Hematopoietic multipotent progenitor cell treated with erythropoietin and hydrocortisone succinate and interleukin-3 and kit ligand, for 15 days (in vitro differentiated cells): ENCODE measurements around the gene NRROS.
"Not testable (repeated sequence)": the region's sequence is repeated elsewhere in the genome, so short reads cannot be mapped to it uniquely, and the experiment has no call there.

ENCODE experiments used
- DNase-seq: peaks from one replicate; pipeline ENCODE4 v3.0.0-alpha.2; 2015; ENCODE audit warnings: low spot score

The NRROS gene

GRCh38 chr3:196639483-196640296 is at the start of gene NRROS:
Gene NRROS (plus strand): TSS chr3:196639694. CDS start chr3:196654540, 14,846 bp downstream.
- peak; percentile 43 for DNase-seq

DNA sequence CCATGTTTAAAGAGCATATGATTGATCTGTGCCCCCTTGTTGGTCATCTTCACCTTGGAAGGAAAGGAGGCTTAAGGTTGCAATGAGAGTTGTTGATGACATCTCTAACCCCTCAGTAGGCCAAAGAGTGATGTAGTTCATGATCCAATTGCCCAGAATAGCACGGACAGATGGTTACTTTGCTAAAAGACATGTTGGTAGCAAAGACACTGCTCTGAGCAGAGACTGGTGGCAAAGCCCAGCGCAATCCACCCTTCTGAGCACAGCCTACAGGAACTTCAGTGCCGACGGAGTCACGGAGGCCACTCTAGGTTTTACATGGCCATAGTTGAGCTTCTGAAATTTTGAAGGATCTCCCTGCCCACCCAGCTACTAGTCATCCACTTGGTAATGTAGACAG is 49.2 kb upstream of the NRROS start:
- DNase-seq: no peak

- no peak for DNase-seq
Observed at GRCh38 chr3:196596355-196596754, 43.1 kb upstream of the NRROS start.

- DNase-seq: not testable (repeated sequence)
Observed at GRCh38 chr3:196597971-196598733, 41.3 kb upstream of the NRROS start.

DNA sequence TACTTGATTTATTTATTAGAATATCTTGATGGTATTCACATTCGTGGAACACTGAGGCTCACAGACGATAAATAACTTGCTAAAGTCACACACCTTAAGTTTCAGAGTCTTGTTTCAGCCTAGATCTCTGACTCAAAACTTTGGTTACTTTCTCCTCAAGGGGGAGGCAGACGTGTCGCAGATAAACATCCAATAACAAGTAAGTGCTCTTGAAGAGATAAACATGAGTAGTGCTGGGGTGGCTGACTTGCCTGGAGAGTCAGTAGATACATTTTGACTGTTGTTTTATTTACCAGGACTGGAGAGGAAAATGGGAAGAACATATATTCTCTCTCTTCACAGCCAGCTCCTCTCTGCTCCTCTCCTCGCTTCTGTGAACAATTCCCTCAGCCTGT is 39.8 kb upstream of the NRROS start:
- no peak for DNase-seq

DNA sequence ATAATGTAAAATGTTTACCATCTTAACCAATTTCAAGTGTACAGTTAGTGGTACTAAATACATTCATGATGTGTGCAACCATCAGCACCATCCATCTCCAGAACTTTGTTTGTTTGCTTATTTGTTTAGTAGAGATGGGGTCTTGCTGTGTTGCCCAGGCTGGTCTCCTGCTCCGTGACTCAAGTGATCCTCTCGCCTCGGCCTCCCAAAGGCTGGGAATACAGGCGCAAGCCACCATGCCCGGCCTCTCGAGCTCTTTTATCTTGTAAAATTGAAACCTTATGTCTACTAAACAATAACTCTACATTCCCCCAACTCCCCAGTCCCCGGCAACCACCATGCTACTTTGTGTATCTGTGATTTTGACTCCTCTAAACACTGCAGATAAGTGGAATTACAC is 39.1 kb upstream of the NRROS start:
- DNase-seq: no peak

GRCh38 chr3:196602673-196603072 is 36.8 kb upstream of the NRROS start:
- DNase-seq: no peak

DNA sequence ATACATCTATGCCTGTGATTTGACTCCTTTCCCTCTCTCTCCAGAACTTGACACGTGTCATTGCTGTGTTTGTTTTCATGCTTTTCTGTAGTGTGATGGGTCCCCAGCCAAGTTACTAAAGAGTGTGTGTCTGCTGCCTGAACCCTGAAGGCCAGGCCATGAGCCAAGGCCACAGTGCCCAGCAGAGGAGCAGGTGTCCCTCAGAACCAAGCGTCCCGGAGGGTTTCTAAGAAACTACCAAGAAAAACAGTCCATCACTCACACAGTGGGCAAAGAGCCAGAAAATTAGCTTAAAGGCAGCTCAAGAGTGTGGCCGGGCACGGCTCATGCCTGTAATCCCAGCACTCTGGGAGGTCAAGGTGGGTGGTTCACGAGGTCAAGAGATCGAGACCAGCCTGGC is 35.8 kb upstream of the NRROS start:
- peak; percentile 29 for DNase-seq

DNA sequence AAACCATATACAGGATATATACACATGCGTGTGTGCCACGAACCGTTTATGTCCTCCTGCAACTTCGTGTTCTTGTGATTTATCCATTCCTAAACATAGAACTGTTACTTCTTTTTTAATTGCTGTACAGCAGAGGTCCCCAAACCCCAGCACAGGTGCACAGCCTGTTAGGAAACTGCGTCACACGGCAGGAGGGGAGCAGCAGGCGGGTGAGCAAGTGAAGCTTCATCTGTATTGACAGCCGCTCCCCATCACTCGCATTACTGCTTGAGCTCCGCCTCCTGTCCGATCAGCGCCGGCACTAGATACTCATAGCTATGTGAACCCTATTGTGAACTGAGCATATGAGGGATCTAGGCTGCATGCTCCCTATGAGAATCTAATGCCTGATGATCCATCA is 34.9 kb upstream of the NRROS start:
- DNase-seq: no peak

- no peak for DNase-seq
Observed at GRCh38 chr3:196608693-196609092, 30.8 kb upstream of the NRROS start.

DNA sequence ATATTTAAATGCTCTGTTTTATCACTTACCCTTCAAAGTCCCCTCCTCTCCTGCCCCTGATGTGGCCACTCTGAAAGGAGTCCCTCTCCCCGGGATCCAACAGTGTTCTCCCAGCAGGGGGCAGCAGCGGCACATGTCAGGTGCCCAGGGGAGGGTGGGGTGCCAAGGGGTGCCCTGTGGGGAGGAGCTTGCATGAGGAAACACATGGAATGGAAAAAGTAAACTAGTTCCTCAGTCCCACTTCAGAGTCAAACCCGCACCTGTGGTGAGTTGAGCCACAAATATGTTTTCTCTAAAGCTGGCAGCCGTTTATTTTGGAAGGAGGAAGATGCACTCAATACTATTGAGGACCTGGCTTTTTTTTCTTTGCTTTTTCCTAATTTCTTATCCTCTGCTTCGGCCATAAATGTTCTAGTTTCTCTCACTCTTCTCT is 30.1 kb upstream of the NRROS start:
- DNase-seq: peak; percentile 92

DNA sequence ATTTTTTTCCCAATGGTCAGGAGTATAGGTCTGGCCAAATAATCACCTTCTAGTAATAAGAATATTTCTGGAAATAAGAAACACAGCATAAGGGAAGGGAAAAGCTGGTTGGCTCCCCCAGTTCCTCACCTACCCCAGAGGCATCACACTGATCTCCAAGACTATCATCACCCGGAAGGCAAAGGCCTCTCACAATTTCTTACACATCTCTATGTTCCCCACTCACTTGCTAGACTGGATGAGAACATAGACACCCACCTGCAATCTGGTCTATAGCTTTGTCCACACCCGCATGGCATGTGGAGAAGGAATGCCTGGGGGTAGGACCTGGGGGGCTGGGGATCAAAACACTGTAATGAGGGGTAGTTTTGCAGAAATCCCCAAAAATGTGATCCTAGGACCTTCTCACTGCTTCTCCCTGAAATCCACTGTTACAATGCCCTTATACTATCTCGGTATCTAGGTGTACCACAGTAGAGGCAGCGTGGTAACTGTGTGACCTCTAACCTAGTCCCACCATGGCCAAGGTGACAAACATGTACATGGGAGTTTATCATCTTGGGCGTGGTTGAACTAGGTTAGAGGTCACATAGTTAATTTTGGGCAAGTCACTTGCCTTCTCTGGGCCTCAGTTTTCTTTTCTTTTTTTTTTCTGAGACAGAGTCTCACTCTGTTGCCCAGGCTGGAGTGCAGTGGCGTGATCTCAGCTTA is 29.5 kb upstream of the NRROS start:
- DNase-seq: peak; percentile 36

DNA sequence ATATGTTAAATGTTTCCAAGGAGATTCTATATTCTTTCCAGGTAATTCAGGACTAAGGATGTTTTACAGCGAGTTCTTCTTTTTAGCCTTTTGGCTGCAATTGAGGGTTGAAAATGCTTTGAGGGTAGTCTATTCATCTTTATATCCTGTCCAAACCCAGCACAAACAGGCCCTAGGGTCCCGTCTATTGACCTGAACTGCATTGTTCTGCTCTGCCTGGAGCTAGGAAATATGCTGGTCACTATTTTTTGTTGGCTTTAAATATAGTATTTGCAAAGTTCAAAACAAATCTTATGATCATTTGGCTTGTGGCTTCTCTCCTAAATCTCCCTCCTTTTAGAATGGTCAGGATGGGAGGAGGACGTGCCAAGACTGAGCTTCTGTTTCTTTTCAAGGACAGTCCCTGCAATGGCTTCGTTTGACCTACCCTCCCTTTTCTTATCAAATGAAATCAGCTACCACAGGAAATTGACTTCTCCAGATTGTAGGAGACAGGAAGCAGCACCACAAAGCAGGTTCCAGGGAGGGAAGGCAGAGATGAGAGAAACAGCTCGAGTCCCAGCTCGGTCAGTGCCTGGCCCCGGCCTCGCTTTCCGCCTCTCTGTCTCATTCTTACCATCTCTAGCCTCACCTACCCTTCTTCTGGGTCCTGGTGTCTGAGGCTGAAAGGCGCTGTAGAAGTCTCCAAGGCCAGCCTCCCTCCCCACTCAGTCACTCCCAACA is 27.6 kb upstream of the NRROS start:
- DNase-seq: no peak

DNA sequence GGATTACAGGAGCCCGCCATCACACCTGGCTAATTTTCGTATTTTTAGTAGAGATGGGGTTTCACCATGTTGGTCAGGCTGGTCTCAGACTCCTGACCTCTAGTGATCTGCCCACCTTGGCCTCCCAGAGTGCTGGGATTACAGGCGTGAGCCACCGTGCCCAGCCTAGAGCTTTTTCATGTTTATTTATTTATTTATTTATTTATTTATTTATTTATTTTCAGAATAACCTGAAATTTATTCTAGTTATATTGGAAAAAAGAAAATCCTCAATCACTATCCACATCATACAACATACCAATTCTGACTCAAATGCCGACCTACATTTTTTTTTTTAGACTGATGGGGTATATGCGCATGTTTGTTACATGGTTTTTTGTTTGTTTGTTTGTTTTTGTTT is 24.3 kb upstream of the NRROS start:
- not testable (repeated sequence) for DNase-seq

GRCh38 chr3:196617256-196617655 is 22.2 kb upstream of the NRROS start:
- DNase-seq: no peak

- no peak for DNase-seq
Observed at GRCh38 chr3:196619223-196619622, 20.3 kb upstream of the NRROS start.

- DNase-seq: not testable (repeated sequence)
Observed at GRCh38 chr3:196619627-196620026, 19.9 kb upstream of the NRROS start.

DNA sequence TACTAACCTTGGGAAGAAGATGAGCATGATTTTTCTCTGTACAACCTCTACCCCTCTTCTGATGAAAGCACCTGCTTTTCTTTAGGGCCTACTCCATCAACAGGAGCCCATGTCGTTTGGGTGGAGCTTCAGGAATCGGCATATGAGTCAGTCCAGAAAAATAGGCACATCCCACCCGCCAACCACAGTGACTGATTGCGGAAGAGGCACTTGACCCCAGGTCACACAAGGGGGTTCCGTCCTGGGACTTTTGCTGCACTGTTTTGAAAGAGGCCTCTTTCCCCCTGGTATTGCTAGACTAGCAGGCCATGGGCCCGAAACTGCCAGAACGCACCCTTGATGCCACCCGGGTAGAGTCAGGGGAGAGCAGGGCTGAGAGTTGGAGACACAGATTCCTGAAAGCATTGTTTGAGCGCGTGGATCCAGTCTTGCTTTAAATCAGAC is 19.3 kb upstream of the NRROS start:
- DNase-seq: no peak

DNA sequence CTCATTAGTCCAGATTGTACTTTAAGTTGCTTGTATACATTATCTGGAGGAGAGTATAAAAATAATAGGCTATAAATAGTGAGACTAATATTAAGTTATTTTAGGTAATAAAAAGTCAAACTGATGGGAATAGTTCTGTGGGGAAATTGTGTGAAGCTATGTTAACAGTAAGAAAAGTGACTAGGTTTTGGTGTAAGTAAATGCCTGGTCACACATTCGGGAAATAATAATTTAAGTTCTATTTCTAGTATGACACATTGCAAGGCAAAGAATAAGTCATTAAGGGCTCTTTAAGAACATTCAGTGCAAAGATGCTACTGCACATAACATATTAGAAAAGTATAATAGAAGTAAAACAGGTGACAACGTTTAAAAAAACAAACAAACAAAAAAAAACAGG is 18.8 kb upstream of the NRROS start:
- no peak for DNase-seq

- no peak for DNase-seq
Observed at GRCh38 chr3:196621611-196622010, 17.9 kb upstream of the NRROS start.

- no peak for DNase-seq
Observed at GRCh38 chr3:196624067-196624790, 15.3 kb upstream of the NRROS start.
